NCI-H345 treated with DMSO at 0.1 percent for 48 hours (cell line): ENCODE measurements around the gene SRRM3.
"Not testable (repeated sequence)": the region's sequence is repeated elsewhere in the genome, so short reads cannot be mapped to it uniquely, and the experiment has no call there.

Experiments used
- DNase-seq: peaks from one replicate; lab custom pipeline; 2025; ENCODE audit not compliant: unreplicated experiment; lab: John Stamatoyannopoulos, UW

Gene SRRM3

DNA sequence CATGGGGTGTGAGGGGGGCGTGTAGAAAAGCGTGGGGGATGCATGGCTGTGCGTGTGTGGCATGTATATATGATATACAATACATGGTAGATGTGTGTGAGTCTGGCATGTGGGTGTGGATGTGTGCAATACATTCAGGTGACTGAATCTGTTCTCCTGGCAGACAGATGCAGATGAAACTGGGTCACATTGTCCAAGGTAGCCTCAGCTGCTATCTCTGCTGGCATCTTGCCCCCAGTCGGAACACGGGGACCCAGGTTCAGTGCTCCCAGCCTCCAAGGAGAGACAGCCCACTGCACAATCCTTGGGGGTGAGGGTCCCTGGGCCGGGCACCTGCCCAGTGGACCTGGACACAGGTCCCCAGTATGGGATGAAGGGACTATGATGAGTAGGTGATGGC, 12.4 kb upstream of the SRRM3 start:
- DNase-seq, result no peak

DNA sequence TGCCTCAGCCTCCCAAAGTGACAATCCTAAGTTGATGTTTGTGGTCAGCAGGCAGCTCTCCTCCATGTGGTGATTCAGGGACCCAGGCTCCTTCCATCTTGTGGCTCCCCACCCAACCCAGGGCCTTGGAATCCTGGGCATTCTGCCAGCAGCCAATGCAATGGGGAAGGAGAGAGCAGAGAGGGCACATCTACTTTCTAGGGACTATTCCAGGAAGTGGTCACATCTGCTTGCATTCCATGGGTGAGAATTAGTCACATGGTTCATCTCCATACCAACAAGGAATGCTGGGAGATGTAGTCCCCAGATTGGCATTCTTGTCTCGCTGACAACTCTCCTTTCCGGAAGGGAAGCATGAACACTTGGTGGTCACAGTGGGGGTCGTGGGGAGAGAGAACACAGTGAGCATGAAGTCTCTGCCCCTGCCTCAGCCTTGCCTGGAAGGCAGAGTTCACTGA, 9.9 kb upstream of the SRRM3 start:
- no peak for DNase-seq

DNA sequence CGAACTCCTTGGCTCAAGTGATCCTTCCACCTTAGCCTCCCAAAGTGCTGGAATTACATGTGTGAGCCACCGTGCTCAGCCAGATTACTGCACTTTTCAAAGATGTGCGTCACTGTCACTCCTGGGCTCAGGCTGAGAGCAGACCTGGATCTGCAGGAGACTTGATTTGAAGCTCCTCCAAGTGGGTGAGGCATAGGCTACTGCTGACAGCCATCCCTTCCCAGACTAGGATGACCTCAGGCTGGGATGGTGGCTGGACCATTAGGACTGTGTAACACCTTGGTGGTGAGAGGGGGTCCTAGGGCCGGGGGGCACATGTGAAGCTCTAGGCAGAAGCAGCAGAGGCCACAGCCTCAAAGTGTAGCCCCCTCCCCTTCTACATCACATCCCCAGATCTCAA, 8.2 kb upstream of the SRRM3 start:
- DNase-seq, result no peak

DNA sequence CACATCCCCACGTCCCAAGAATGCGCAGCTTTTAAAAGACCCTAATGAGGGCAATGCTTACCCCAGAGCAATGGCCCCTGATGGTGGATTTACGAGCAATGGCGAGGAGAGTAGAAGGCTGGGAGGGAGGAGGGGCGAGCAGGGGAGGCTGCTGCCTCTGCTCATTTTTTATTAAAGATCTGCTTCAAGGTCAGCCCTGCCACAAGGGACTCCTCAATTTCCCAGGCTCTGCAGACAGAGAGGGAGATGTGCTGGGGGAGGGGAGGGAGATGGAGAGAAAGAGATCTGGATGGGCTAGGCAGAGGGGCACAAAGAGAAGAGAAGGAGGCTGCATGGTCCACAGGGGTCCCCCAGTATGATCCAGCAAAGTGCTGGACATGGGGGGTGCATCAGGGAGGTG, 7.8 kb upstream of the SRRM3 start:
- DNase-seq, result no peak

DNA sequence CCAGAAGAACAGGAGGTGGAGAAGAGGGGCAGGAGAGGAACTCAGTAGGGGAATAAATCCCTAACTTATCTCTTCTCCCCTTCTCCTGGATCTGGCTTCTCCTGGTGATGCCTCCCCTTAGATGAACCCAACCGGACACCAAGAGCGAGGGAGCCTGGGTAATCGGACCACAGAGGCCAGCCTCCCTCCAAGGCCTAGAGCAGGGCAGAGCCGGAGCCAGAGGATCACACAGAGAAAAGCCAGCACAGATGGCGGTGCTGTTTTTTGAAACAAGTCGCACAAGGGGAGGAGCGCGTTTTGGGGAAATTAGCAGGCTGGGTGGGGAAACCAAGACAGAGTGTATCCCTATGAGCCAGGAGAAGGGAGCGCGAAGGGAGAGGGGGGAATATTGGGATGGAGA, 4.9 kb upstream of the SRRM3 start:
- DNase-seq, result no peak

DNA sequence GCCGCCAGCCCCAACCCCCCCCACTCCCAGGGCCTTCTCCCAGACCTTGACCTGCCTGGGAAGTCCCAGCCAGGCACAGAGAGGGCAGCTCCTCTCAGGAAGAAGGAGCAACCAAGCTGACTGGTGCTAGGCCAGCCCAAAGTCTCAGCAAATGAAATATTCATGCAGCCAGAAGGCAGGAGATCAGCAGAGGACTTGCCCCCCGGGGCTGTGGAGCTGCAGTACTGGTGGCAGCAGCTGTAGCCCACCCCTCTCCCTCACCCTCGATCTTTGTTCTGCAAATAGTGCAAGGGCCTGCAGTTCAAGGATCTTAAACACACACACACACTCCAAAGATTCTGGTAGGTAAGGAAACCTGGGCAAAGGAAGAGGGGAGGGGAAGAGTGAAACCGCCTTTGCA, 3.5 kb upstream of the SRRM3 start:
- no peak for DNase-seq

DNA sequence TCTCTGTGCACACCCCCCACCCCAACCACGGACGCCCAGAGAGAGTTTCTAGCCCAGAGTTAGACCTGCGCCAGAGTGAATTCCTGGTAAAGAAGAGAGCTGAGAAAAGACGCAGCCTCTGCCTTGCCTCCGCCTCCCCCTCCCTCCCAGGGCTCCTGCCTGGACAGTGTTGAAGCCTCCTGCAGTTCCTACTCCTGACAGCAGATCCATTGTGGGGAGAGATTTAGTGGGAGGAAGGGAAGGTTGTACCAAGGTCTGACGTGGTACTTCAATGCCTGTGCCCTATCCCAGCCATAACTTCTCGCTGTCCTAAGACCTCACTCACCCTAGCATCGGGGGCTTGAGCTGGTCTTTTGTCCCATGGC, 952 bp downstream of the SRRM3 start:
- no peak for DNase-seq

DNA sequence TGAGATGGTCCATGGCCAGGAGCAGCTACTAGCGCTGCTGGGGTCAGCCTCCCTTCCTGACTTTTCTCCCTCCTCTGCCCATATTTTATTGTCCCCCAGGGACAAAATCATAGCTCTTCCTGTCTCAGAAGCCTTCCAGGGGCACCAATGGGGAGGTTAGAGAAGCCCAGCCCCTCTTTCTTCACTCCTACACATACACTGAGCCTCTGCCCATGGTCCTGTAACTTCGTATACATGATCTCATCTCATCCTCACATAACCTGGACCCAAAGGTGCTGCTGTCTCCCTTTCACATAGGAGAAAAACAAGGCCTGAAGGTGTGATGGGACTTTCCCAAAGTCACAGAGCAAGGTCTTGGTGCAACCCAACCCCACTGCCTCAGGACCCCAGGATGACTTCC, 2.5 kb downstream of the SRRM3 start:
- DNase-seq, result no peak

DNA sequence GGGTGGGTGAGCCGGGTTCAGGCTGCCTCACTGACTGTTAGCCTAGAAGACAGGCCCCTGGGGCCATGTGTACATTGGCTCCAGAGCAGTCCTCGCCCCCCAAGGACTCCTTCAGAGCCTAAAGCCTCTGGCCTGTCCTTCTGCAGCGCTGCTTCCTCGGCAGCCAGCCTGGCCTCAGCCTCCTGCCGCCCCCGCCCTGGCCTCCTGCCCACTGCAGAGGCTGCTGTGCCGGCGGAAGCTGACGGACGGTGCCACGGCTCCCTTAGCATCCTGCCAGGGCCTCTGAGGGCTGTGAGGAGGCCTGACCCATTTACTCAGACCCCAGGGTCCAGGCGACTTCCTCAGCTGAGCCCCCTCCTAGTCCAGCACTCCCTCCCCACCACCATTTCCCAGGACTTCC, 4.9 kb downstream of the SRRM3 start:
- DNase-seq, result no peak

DNA sequence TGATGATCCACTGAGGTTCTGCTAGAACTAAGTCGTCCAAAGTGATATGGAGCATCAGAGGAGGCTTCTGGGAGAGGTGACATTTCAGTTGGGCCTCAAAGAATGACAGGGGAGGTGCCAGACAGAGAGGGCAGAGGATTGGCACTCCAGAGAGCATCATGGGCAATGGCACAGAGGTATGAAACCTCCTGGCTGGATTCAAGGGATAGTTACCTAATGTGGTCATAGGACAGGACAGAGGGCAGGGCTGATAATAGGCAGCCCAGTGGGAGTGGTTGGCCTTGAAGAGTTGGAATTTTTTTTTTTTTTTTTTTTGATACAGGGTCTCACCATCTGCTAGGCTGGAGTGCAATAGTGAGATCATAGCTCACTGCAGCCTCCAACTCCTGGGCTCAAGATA, 7.6 kb downstream of the SRRM3 start:
- no peak for DNase-seq

DNA sequence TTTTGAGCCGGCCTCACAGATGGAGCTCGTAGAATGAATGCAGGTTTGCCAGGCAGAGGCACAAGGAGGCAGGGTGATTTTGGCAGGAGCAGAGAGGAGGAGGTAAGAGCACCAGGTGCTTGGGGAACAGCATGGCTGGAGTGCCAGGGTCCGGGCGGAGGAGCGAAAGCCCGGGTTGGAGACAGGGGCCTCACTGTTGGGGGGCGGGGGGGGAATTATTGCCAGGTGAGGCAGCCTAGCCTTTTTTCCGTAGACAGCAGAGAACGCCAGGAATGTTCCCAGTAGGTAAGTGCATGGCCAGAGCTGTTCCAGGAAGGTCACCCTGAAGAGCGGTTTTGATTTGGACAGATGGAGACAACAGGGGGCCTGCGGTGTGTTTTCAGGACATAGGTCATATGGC, 9.5 kb downstream of the SRRM3 start:
- no peak for DNase-seq

DNA sequence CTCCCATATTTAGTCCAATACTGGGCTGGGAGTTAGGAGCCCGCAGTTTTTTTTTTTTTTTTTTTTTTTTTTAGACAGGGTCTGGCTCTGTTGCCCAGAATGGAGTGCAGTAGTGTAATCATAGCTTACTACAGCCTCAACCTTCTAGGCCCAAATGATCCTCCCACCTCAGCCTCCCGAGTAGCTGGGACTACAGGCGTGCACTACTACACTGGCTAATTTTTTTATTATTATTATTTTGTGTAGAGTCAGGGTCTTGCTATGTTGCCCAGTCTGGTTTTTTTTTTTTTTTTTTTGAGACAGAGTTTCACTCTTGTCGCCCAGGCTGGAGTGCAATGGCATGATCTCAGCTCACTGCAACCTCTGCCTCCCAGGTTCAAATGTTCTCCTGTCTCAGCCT, 13.7 kb downstream of the SRRM3 start:
- DNase-seq, result not testable (repeated sequence)

DNA sequence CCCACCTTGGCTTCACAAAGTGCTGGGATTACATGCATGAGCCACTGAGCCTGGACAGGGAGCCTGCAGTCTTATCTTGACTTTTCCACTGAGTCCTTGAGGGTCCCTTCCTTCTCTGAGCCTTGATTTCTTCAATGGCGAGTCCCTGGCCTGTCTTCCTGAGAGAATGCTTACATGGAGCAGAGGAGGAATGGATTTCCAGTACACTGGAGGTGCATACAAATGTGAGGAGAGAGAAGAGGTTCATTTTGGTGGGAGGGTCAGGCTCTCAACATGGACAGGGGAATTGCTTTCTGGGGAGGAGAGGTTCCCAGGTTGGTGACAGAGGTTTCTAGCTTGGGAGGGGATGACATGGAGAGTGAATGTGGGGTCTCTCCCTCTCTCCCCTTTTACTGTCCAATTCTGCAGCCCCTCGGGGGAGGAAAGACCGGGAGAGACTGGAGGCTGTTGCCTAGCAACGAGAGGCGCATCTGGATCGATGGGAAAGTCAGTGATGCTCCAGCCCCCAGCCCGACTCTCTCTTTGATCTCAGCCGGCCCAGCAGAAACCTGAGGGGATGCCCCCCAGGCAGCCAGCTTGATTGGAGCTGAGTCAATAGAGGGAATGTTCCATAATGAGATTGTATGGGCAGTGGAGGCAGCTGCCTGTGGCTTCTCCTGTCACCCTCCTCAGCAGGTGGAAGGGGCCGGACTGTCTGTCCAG, 14.8 kb downstream of the SRRM3 start:
- no peak for DNase-seq

DNA sequence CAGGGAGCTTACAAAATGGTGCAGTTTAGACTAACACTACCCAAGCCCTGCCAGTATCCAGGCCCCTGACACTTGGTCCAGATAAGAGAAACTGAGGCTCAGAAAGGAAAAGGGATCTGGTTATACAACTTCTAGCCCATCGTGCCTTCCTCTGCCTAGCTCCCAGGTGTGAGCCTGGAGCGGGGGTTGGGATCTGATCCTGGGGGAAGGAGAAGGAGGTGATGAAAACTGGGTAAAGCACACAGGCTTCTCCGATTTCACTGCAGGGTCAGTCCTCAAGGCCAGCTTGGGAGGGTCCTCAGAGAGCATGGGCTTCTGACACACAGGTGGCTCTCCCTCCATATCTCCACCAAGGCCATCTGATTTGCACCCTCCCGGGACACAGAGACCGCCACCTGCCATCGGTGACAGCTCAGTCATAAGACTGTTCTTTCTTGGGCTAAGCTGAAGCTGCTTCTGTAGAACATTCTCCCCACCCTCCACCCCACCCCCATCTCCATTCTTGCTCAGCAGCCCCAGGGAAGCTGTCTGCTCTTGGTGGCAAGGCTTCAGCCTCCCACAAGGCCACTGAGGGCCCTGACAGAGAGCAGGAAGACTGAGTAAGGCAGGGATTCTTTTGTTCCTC, 16.4 kb downstream of the SRRM3 start:
- no peak for DNase-seq

DNA sequence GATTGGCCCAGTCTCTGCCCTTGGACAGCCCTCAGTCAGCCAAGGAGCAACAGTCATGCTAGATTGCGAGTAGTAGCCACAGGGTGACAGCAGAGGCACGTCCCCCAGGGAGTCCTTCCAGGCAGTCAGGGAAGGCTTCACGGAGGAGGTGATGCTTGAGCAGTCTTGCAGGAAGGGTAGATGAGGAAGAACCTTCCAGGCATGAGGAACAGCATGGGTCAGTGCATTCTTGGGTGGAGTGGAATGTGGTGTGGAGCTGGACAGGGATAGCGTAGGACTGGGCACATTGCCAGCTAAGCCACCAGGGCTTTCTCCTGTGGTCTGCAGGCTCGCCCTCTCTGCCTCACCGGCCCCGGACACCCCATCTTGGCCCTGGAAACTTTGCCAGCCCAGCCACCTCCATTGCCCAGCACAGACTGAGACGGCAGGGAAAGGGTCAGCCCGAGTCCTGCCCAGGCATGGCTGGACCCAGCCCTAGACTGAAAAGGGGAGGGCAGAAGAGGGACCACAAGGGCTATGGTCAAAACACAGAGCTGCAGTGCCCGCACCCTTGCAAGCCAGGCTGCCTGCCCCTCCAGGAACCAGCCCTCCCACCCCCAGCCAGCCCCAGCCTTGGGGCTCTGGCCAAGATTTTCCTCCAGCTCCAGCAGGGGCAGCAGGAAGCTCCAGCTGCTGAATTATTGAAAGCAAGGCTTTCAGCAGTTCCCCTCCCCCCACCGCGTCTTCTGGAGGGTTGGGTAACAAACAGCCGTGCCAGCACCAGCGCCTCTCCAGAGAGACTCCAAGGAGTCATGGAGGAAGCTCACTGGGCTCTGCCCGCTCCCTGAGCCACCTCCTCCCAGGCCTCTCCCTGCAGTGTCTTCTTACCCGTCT, 18.7 kb downstream of the SRRM3 start:
- no peak for DNase-seq

DNA sequence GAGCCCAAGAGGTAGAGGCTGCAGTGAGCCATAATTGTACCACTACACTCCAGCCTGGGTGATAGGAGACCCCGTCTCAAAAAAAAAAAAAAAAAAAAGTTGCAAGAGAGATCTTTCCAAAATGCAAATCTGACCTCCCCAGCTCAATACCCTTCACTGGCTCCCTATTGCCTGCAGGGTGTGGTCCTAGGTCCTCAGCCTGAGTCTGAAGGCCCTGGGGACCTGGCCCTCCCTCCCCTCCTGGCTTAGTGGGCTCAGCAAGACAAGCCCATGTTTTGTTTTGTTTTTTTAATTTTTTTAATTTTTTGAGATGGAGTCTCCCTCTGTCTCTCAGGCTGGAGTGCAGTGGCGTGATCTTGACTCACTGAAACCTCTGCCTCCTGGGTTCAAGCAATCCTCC, 20.6 kb downstream of the SRRM3 start:
- DNase-seq, result no peak

DNA sequence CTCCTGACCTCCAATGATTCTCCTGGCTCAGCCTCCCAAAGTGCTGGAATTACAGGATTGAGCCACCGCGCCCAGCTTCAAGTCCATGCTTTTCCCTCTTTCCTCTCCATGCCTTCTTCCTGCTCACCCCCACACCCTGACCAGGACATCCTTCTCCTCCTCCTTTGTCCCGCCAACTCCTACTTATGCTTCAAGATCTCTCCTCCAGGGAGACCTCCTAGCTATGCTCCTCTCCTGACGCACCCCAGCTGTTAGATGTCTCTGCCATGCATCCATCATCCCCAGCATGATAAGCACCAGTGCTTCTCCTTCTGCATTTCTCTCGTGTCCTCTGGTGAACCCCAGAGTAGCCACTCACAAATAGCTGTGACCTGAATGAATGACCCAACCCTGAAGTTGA, 21.1 kb downstream of the SRRM3 start:
- DNase-seq, result no peak

DNA sequence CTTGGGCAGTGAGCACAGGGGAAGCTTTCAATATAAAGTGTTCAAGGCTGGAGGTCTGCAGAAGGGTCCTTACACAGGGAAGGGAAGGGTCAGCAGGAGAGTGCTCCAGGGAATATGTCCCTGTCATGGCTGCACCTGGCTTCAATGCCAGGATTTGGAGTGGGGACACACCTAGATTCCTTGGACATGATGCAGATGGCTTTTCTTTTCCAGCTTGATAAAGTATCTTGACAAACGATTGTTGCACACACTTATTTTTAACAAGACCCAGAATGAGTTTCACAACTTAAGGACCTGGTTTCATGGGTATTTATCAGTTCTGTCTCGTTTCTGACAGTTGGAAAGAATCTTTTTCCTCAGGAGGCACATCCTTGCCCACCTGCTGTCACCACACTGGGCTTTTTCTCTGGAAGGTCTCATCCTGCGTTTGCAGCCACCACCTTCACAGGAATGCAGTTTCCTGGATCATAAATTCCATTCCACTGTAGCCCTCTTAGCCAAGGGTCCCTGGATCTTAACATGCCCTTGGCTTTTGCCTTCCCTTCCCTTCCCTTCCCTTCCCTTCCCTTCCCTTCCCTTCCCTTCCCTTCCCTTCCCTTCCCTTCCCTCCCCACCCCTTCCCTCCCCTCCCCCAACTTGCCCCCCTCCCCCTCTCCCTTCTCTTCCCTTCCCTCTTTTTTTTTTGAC, 21.7 kb downstream of the SRRM3 start:
- DNase-seq, result no peak

DNA sequence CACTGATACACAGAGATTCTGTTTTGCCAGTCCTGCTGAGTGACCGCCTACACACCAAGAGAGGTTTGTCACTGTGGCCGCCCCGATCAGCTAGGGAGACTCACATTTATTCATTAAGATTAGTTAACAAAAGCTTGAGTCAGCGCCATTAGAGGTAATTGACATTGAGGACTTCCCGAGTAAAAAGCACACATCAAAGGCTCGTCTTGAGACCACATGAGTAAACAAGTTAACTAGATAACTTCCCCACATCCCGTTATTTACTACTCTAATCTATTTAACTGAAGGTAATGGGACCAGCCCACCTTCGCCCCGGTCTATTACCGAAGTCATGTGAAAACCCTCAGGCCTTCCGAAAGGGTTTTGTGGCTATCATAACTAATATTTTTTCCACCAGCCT, 23.0 kb downstream of the SRRM3 start:
- no peak for DNase-seq

DNA sequence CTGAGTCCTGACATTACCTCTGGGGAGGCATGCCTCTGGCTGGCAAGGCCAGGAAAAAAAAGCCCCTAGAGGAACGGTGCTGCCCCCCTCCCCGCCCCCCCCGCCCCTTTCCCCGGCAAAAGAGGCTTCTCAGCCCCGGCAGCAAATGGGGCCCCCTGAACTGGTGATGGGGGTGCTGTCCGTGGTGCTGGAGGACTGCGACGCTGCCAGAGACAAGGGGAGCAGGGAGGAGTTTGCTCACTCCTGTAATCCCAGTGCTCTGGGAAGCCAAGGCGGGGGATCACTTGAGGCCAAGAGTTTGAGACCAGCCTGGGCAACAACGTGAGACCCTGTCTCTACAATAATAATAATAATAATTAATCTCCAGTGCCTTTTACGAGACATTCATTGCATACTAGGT, 23.7 kb downstream of the SRRM3 start:
- no peak for DNase-seq

DNA sequence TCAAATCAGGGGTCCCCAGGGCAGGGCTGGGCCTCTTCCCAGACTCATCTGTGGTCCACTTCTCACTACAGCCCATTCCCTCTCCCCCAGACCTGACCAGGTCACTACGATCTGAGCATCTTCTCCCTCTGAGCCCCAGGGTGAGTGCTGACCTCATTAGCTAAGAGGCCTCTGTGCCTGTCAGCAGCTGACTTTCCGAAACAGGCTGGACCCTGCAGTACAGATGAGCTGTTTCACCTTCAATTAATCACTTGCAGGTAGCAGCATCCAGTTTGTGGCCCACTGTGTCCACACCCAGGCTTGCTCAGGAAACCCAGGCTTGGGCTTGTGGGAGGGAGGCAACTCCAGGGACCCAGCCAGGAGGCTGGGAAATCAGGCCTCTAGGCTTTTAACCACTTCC, 24.3 kb downstream of the SRRM3 start:
- DNase-seq, result no peak
